HK-2 (cell line): ENCODE measurements around the gene ZNF10.

Experiments used
- DNase-seq: peaks from one replicate; pipeline ENCODE4 v3.0.0-alpha.2; 2018; ENCODE audit not compliant: unreplicated experiment

ZNF10 gene

GRCh38 chr12:133201888-133202287, 71.5 kb downstream of the ZNF10 start:
- no peak for DNase-seq

GRCh38 chr12:133202493-133203343, 72.3 kb downstream of the ZNF10 start:
- DNase-seq = no peak

- DNase-seq = no peak
These were observed 73.2 kb downstream of the ZNF10 start for GRCh38 chr12:133203344-133204263.

GRCh38 chr12:133204264-133204603, 73.8 kb downstream of the ZNF10 start:
- no peak for DNase-seq

- DNase-seq = no peak
These were observed 76.0 kb downstream of the ZNF10 start for GRCh38 chr12:133206390-133206789.
